Measurements from ENCODE around the gene CNTNAP2.
"Not testable (repeated sequence)": the region's sequence is repeated elsewhere in the genome, so short reads cannot be mapped to it uniquely, and the experiment has no call there.

The CNTNAP2 gene

GRCh38 chr7:148058092-148058491, 1941.5 kb downstream of the CNTNAP2 start:
- H3K27ac ChIP-seq (ENCODE audit: insufficient read depth in 1 of 2, low read depth in 1 of 2, low read length in 2 of 2, poor library complexity in 1 of 2, severe bottlenecking in 2 of 2): no peak overlapping the region
- ChIA-PET POLR2A (no interaction called here), CTCF (interaction anchor here (0.8 kb wide), 1 partner anchor 10 kb away, joined by 3 read pairs; no protein-coding TSS in a partner anchor)
- DNase-seq: no peak
- no peaks in the 10 kb centered on the region for H3K27me3 ChIP-seq (replicated peaks in 2 of 5; ENCODE audit: control insufficient read depth in 4 of 5, insufficient read depth in 5 of 5, low read length in 4 of 5)
- no peak overlapping the region for H3K4me3 ChIP-seq (ENCODE audit: control insufficient read depth in 1 of 7, extremely low read depth in 1 of 7, insufficient read depth in 4 of 7, low read depth in 2 of 7, low read length in 6 of 7)
- no peaks in the 10 kb centered on the region for H3K4me1 ChIP-seq (ENCODE audit: control extremely low read depth in 1 of 4, control insufficient read depth in 4 of 4, insufficient read depth in 4 of 4, low read length in 3 of 4)
- no peaks in the 10 kb centered on the region for H3K9me3 ChIP-seq (ENCODE audit: control extremely low read depth in 1 of 5, control insufficient read depth in 4 of 5, insufficient read depth in 2 of 5, low read depth in 1 of 5, low read length in 4 of 5)
- H3K36me3 ChIP-seq (ENCODE audit: control insufficient read depth in 4 of 4, insufficient read depth in 4 of 4, low read length in 3 of 4): no peaks in the 10 kb centered on the region
- WGBS (ENCODE audit: insufficient coverage): 90% methylated on average over 2 of the region's 4 CpGs

DNA sequence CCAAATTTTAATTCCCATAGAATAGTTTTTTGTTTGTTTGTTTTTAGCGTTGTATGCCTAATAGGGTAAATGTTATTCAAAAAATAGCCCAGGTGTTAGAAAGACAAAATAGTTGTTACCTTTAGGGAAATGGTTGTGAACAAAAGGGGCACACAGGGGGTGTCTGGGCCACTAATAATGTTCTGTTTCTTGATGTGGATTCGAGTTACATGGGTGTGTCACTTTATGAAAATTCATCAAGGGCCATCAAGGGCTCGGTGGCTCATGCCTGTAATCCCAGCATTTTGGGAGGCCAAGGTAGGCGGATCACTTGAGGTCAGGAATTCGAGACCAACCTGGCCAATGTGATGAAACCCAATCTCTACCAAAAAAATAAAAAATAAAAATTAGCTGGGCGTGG, 1942.2 kb downstream of the CNTNAP2 start:
- H3K27me3 ChIP-seq (replicated peaks in 2 of 5; ENCODE audit: control insufficient read depth in 4 of 5, insufficient read depth in 5 of 5, low read length in 4 of 5): no peaks in the 10 kb centered on the region
- no peaks in the 10 kb centered on the region for H3K36me3 ChIP-seq (ENCODE audit: control insufficient read depth in 4 of 4, insufficient read depth in 4 of 4, low read length in 3 of 4)
- no peaks in the 10 kb centered on the region for H3K4me1 ChIP-seq (ENCODE audit: control extremely low read depth in 1 of 4, control insufficient read depth in 4 of 4, insufficient read depth in 4 of 4, low read length in 3 of 4)
- CTCF ChIA-PET: no interaction called here
- H3K27ac ChIP-seq (ENCODE audit: insufficient read depth in 1 of 2, low read depth in 1 of 2, low read length in 2 of 2, poor library complexity in 1 of 2, severe bottlenecking in 2 of 2): no peak overlapping the region
- no peaks in the 10 kb centered on the region for H3K9me3 ChIP-seq (ENCODE audit: control extremely low read depth in 1 of 5, control insufficient read depth in 4 of 5, insufficient read depth in 2 of 5, low read depth in 1 of 5, low read length in 4 of 5)
- no peak overlapping the region for H3K4me3 ChIP-seq (ENCODE audit: control insufficient read depth in 1 of 7, extremely low read depth in 1 of 7, insufficient read depth in 4 of 7, low read depth in 2 of 7, low read length in 6 of 7)
- WGBS (ENCODE audit: insufficient coverage): 100% methylated on average over 3 of the region's 6 CpGs
- no peak for DNase-seq
- POLR2A ChIA-PET: no interaction called here

GRCh38 chr7:148060724-148061123, 1944.1 kb downstream of the CNTNAP2 start:
- Histone ChIP-seq H3K27me3 (replicated peaks in 2 of 5; ENCODE audit: control insufficient read depth in 4 of 5, insufficient read depth in 5 of 5, low read length in 4 of 5) (no peaks in the 10 kb centered on the region), H3K4me3 (ENCODE audit: control insufficient read depth in 1 of 7, extremely low read depth in 1 of 7, insufficient read depth in 4 of 7, low read depth in 2 of 7, low read length in 6 of 7) (no peak overlapping the region), H3K9me3 (ENCODE audit: control extremely low read depth in 1 of 5, control insufficient read depth in 4 of 5, insufficient read depth in 2 of 5, low read depth in 1 of 5, low read length in 4 of 5) (no peaks in the 10 kb centered on the region), H3K4me1 (ENCODE audit: control extremely low read depth in 1 of 4, control insufficient read depth in 4 of 4, insufficient read depth in 4 of 4, low read length in 3 of 4) (no peaks in the 10 kb centered on the region), H3K27ac (ENCODE audit: insufficient read depth in 1 of 2, low read depth in 1 of 2, low read length in 2 of 2, poor library complexity in 1 of 2, severe bottlenecking in 2 of 2) (no peak overlapping the region), H3K36me3 (ENCODE audit: control insufficient read depth in 4 of 4, insufficient read depth in 4 of 4, low read length in 3 of 4) (no peaks in the 10 kb centered on the region)
- ChIA-PET CTCF (no interaction called here), POLR2A (no interaction called here)
- WGBS (ENCODE audit: insufficient coverage): no CpG with 5 or more reads among the region's 1 CpG
- DNase-seq: no peak

- DNase-seq; H3K4me3 ChIP-seq (ENCODE audit: control insufficient read depth in 1 of 7, extremely low read depth in 1 of 7, insufficient read depth in 4 of 7, low read depth in 2 of 7, low read length in 6 of 7); POLR2A ChIA-PET; H3K27me3 ChIP-seq (replicated peaks in 2 of 5; ENCODE audit: control insufficient read depth in 4 of 5, insufficient read depth in 5 of 5, low read length in 4 of 5); H3K4me1 ChIP-seq (ENCODE audit: control extremely low read depth in 1 of 4, control insufficient read depth in 4 of 4, insufficient read depth in 4 of 4, low read length in 3 of 4); H3K27ac ChIP-seq (ENCODE audit: insufficient read depth in 1 of 2, low read depth in 1 of 2, low read length in 2 of 2, poor library complexity in 1 of 2, severe bottlenecking in 2 of 2); H3K36me3 ChIP-seq (ENCODE audit: control insufficient read depth in 4 of 4, insufficient read depth in 4 of 4, low read length in 3 of 4); H3K9me3 ChIP-seq (ENCODE audit: control extremely low read depth in 1 of 5, control insufficient read depth in 4 of 5, insufficient read depth in 2 of 5, low read depth in 1 of 5, low read length in 4 of 5); CTCF ChIA-PET: not testable (repeated sequence)
- 92% methylated on average over 2 of the region's 4 CpGs for WGBS (ENCODE audit: insufficient coverage)
These were observed 1961.5 kb downstream of the CNTNAP2 start for GRCh38 chr7:148078111-148078510.

DNA sequence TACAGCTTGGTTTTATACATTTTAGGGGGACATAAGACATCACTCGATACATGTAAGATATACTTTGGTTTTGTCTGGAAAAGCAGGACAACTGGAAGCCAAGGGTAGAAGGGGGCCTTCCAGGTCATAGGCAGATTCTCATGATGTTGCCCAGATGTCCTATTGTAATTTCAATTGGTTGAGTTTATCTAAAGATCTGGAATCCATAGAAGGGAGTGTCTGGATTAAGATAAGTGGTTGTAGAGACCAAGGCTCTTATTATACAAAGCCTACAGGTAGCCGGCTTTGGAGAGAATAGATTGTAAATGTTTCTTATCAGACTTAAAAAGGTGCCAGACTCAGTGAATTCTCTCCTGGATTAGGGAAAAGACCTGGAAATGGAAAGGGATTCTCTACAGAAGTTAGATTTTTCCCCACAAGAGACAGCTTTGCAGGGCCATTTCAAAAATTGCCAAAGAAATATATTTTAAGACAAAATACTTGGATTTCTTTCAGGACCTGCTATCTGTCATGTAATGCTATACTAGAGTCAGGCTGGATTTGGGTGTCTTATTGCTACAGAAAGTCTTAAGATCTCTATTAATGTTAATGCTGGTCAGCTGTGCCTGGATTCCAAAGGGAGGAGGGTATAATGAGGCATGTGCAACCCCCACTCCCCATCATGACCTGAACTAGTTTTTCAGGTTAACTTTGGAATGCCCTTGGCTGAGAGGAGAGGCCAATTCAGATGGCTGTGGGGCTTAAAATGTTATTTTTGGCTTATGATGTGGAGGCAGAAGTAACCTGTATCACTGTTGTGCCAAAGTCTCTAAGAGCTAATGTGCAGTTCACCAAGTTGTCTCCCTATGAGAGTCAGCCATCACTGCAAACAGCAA, 1962.8 kb downstream of the CNTNAP2 start:
- CTCF ChIA-PET: interaction anchor here (1.2 kb wide), 1 partner anchor 22 kb away, joined by 4 read pairs; no protein-coding TSS in a partner anchor

DNA sequence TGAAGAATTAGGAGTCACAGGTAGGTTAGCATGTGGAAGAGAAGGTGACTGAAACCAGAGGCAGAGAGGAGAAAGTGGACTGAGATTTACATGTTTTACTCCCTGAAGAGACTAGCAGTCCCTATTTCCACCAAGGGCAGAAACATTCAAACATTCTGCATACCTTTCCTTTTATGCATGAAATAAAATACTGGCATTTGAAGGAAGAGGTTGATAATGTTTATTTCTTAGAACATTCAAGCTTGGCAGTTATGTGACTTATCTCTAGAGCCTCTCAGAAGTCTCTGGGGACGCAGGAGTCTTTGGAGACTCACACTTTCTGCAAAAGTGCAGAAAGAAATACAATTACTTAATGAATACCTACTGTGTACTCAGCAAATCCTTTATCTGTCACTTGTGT, 1966.8 kb downstream of the CNTNAP2 start:
- H3K27ac ChIP-seq (ENCODE audit: insufficient read depth in 1 of 2, low read depth in 1 of 2, low read length in 2 of 2, poor library complexity in 1 of 2, severe bottlenecking in 2 of 2): no peak overlapping the region
- POLR2A ChIA-PET: no interaction called here
- CTCF ChIA-PET: no interaction called here

More for the DNA sequence above, 1962.8 kb downstream of the CNTNAP2 start:
- no peaks in the 10 kb centered on the region for H3K4me1 ChIP-seq (ENCODE audit: control extremely low read depth in 1 of 4, control insufficient read depth in 4 of 4, insufficient read depth in 4 of 4, low read length in 3 of 4)
- no peaks in the 10 kb centered on the region for H3K36me3 ChIP-seq (ENCODE audit: control insufficient read depth in 4 of 4, insufficient read depth in 4 of 4, low read length in 3 of 4)
- DNase-seq: no peak
- no peaks in the 10 kb centered on the region for H3K9me3 ChIP-seq (ENCODE audit: control extremely low read depth in 1 of 5, control insufficient read depth in 4 of 5, insufficient read depth in 2 of 5, low read depth in 1 of 5, low read length in 4 of 5)
- no peaks in the 10 kb centered on the region for H3K27me3 ChIP-seq (replicated peaks in 2 of 5; ENCODE audit: control insufficient read depth in 4 of 5, insufficient read depth in 5 of 5, low read length in 4 of 5)
- no peak overlapping the region for H3K4me3 ChIP-seq (ENCODE audit: control insufficient read depth in 1 of 7, extremely low read depth in 1 of 7, insufficient read depth in 4 of 7, low read depth in 2 of 7, low read length in 6 of 7)
- H3K27ac ChIP-seq (ENCODE audit: insufficient read depth in 1 of 2, low read depth in 1 of 2, low read length in 2 of 2, poor library complexity in 1 of 2, severe bottlenecking in 2 of 2): no peak overlapping the region
- 100% methylated on average over 1 of the region's 2 CpGs for WGBS (ENCODE audit: insufficient coverage)
- POLR2A ChIA-PET: no interaction called here

DNA sequence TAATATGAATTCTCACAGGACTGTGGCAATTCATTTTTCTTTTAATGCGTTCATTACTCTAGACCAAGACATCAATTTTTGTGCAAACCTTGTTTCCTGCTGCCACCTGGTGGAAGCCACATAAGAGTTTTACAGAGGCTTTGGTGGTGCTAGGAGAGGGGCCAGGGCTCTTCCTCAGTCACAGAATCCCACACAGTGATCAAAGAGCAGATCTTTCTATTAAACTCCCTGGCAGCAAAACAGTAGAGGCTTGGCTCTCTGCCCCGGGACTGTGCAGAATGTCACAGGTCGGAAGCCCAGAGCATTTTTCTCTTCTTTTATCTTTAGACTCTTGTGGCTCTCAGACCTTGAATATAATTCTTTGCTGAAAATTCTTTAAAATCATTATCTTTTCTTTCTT, 1967.5 kb downstream of the CNTNAP2 start:
- no peaks in the 10 kb centered on the region for H3K36me3 ChIP-seq (ENCODE audit: control insufficient read depth in 4 of 4, insufficient read depth in 4 of 4, low read length in 3 of 4)

More for the DNA sequence above, 1966.8 kb downstream of the CNTNAP2 start:
- H3K27me3 ChIP-seq (replicated peaks in 2 of 5; ENCODE audit: control insufficient read depth in 4 of 5, insufficient read depth in 5 of 5, low read length in 4 of 5): no peaks in the 10 kb centered on the region
- DNase-seq: no peak
- no CpG with 5 or more reads among the region's 1 CpG for whole genome bisulfite sequencing (ENCODE audit: insufficient coverage)
- H3K9me3 ChIP-seq (ENCODE audit: control extremely low read depth in 1 of 5, control insufficient read depth in 4 of 5, insufficient read depth in 2 of 5, low read depth in 1 of 5, low read length in 4 of 5): no peaks in the 10 kb centered on the region
- no peaks in the 10 kb centered on the region for H3K4me1 ChIP-seq (ENCODE audit: control extremely low read depth in 1 of 4, control insufficient read depth in 4 of 4, insufficient read depth in 4 of 4, low read length in 3 of 4)
- H3K4me3 ChIP-seq (ENCODE audit: control insufficient read depth in 1 of 7, extremely low read depth in 1 of 7, insufficient read depth in 4 of 7, low read depth in 2 of 7, low read length in 6 of 7): no peak overlapping the region
- H3K36me3 ChIP-seq (ENCODE audit: control insufficient read depth in 4 of 4, insufficient read depth in 4 of 4, low read length in 3 of 4): no peaks in the 10 kb centered on the region

More for the DNA sequence above, 1967.5 kb downstream of the CNTNAP2 start:
- Histone ChIP-seq H3K27ac (ENCODE audit: insufficient read depth in 1 of 2, low read depth in 1 of 2, low read length in 2 of 2, poor library complexity in 1 of 2, severe bottlenecking in 2 of 2) (no peak overlapping the region), H3K9me3 (ENCODE audit: control extremely low read depth in 1 of 5, control insufficient read depth in 4 of 5, insufficient read depth in 2 of 5, low read depth in 1 of 5, low read length in 4 of 5) (peaks cover 0 to 2% (median 0%) of the 10 kb centered on the region in 5 experiments), H3K4me1 (ENCODE audit: control extremely low read depth in 1 of 4, control insufficient read depth in 4 of 4, insufficient read depth in 4 of 4, low read length in 3 of 4) (no peaks in the 10 kb centered on the region), H3K4me3 (ENCODE audit: control insufficient read depth in 1 of 7, extremely low read depth in 1 of 7, insufficient read depth in 4 of 7, low read depth in 2 of 7, low read length in 6 of 7) (no peak overlapping the region), H3K27me3 (replicated peaks in 2 of 5; ENCODE audit: control insufficient read depth in 4 of 5, insufficient read depth in 5 of 5, low read length in 4 of 5) (no peaks in the 10 kb centered on the region)
- WGBS (ENCODE audit: insufficient coverage): 6% methylated on average over 3 of the region's 3 CpGs
- CTCF ChIA-PET: no interaction called here
- POLR2A ChIA-PET: no interaction called here
- DNase-seq: peak; percentile 58 to 80 (median 74)

Data from common myeloid progenitor, CD34-positive (primary cell).